RCC 7860 (cell line): Measurements from ENCODE around the gene BZW2.
"Not testable (repeated sequence)": the region's sequence is repeated elsewhere in the genome, so short reads cannot be mapped to it uniquely, and the experiment has no call there.

Experiments
- DNase-seq: peaks from one replicate; pipeline ENCODE4 v3.0.0-alpha.2; 2015; ENCODE audit warnings: low spot score
- FAIRE-seq: peaks from 2 replicates; lab custom pipeline; 2012; peaks lifted over from hg19 to GRCh38; lab: Jason Lieb, UNC

The BZW2 gene

DNA sequence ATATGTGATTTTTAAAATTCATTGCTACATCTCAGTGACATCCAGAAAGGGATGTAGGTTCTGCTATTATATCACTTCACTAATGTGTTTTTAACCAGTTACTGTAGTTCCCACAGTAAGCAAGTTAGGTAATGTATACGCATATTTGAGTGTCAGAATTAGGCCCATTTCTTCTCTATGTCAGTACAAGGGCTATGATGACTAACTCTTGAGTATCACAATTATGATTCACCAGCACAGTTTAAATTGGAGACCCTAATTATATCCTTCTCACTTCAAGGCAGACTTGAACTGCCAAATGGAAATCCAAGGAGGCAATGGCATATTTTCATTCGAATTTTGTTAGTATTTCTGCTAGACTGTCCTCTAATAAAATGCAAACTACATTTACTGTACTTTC is 23.6 kb downstream of the BZW2 start:
- peak; percentile 19 for DNase-seq

DNA sequence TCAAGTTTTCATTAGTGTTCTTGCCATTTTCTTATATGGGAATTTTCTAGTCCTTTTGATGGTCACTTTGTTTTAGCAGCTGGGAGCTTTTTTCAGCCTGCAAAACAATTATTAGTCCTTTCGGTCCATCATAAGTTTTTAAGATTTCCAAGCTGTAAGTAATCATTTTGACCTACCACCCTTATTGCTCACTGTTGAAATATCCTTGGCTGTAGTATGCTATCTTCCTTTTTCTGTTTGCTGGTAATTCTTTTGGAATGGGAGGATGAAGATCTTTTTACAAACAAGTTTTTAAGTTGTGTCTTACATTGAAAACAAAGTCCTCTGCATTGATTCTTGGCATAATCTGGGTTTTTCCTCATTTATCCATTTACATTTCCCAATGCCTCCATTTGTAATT is 24.0 kb downstream of the BZW2 start:
- DNase-seq, result no peak
- no peak for FAIRE-seq

More for the DNA sequence above, 23.6 kb downstream of the BZW2 start:
- peak; percentile 28 for FAIRE-seq

DNA sequence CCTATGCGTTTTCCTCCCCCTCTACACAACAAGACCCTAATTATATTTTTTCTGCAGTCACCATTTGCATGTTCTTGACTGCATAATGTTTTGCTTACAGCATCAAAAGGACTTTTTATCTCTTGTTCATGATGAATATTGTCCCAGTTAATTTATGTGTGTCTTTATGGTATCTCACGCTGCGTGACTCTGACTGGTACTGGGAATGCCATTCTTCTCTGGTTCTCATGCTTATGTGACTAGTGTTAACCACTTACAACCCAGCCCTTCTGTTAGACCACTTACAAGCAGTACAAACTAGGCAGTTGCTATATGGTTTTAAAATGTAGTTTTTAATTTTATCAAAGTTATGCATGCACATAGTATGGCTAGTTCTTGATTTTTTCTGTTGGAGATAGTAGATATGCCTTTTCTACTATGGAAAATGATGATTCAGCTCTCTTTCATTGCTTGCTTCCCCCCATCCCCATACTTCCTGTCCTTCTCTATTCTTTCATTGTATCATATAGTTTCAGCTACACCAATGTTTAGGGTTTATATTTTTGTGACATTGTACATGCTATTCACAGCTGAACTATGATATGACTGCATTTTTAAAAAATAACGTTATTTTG is 24.9 kb downstream of the BZW2 start:
- DNase-seq (no peak), FAIRE-seq (no peak)

DNA sequence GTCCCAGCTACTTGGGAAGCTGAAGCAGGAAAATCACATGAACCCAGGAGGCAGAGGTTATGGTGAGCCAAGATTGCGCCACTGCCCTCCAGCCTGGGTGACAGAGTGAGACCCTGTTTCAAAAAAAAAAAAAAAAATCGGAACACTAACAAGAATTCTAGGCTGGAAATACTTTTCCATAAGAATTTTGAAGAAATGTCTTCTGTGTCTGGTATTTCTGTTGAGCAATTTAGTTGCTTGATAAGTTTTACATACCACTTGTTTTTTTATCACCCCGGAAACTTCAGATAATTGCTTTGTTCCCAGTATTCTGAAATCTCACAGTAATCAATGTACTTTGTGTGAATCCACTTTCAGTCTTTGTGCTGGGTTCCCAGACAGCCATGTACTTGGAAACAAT is 25.8 kb downstream of the BZW2 start:
- FAIRE-seq, result no peak
- DNase-seq, result no peak

DNA sequence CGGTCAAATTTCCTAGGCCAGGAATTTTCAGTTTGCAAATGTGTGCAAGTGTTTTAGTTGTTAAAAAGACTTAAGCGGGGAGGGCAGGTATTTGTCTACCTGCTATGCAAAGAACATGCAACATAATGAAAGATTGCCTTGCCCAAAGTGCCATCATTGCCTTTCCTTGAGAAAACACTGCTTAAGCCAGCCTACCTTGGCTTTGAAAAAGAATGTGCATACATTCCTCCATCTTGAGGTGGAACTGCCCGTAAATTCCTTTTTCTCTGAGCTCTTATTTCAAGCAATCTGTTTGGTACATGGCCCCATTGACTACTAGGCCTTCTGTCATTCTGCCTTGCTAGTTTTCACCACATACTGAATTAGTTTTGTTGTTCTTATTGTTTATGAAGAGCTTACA is 29.3 kb downstream of the BZW2 start:
- FAIRE-seq, result no peak

DNA sequence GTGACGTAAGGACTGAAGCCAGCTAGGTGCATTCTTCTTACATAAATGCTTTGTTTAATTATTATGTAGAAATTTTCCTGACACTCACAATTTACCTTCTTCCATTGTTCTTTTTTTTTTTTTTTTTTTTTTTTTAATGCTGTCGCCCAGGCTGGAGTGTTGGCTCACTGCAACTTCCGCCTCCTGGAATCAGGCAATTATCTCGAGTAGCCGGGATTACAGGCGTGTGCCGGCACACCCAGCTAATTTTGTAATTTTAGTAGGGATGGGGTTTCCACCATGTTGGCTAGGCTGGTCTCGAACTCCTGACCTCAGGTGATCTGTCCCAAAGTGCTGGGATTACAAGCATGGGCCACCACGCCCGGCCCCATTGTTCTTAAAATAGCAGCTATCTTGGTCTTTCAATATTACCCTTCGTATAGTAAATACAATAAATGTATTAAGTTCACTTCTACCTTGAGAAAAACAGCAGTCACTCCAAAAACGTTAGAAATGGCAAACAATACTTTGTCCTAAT is 32.1 kb downstream of the BZW2 start:
- FAIRE-seq (no peak), DNase-seq (no peak)

More for the DNA sequence above, 29.3 kb downstream of the BZW2 start:
- DNase-seq, result no peak

DNA sequence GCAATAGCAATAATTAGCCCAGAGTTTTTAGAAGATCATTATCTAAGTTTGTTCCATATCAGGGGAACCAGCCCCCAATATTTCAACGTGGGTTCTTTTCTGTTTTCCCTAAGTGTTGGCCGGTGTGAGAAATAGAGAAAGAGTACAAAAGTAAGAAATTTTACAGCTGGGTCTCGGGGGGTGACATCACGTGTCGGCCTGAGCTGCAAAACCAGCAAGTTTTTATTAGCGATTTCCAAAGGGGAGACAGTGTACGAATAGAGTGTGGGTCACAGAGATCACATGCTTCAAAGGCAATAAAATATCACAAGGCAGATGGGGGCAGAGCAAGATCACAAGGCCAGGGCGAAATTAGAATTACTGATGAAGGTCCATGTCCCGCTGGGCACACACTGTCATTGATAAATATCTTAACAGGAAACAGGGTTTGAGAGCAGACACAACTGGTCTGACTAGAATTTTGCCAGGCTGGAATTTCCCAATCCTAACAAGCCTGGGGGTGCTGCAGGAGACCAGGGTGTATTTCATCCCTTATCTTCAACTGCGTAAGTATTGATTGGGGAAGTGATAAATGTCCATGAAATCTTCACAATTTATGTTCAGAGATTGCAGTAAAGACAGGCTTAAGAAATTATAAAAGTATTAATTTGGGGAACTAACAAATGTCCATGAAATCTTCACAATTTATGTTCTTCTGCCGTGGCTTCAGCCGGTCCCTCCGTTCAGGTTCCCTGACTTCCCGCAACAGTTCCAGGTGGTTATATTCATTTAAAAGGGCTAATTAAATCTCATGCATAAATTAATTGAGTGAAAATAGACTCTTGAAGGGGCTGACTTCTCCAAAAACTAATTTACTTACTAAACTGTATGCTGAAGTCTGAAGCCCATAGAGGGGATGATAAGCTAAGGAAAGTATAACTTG is 32.9 kb downstream of the BZW2 start:
- DNase-seq, FAIRE-seq: not testable (repeated sequence)

DNA sequence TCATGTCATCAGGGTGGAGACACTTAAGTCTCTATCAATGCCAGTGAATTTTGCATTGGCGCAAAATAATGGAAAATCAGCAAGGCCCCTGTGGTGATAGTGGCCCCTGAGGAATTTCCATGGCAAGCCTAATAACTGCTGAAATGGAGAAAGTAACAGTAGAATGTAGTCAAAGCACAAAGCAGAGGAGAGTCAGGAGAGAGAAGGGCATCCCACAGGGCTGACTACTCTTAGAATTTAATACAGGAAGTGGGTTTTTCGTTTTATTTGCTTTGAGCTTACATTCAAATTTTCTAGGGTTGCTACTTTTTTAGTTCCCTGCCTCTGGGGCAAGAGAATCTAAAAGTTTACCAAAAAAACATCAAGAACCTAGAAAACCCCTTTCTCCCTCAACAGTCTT is 39.0 kb downstream of the BZW2 start:
- FAIRE-seq, result no peak
- DNase-seq, result no peak

DNA sequence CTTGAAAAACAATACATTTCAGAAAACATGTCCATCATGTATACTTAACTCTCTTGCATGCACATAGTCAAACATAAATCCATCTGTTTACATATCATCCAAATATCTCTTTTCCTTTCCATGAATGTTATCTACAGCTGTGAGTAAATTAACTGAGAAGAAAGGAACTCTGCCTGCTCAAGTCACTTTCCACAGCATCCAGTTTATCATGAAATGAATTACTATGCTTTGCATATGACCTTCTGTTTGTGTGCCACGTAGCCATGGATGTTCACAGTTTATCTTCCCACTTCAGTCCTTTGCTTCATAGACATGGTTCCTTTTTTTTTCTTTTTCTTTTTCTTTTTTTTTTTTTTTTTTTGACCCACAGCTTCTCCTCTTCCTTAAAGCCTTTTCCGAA is 39.6 kb downstream of the BZW2 start:
- no peak for FAIRE-seq
- no peak for DNase-seq

DNA sequence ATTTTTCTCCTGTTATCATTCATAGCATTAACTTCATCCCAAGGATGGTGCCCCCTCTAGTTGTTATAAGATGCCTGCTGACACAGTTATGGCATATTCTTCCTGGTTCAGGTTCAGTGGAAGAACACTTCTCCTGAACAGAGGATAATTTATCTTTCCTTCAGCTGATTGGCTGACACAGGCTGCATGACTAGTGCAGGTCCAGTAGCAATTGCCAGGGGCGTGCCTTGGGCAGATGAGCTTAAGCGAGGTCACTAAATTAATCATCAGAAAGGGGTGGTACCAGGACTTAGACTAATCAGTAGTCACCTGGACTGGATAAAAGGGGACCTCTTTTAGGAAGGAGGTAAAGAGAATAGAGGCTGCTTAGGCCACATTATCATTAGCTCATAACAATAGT is 42.3 kb downstream of the BZW2 start:
- DNase-seq, result peak; percentile 40
- FAIRE-seq, result no peak

DNA sequence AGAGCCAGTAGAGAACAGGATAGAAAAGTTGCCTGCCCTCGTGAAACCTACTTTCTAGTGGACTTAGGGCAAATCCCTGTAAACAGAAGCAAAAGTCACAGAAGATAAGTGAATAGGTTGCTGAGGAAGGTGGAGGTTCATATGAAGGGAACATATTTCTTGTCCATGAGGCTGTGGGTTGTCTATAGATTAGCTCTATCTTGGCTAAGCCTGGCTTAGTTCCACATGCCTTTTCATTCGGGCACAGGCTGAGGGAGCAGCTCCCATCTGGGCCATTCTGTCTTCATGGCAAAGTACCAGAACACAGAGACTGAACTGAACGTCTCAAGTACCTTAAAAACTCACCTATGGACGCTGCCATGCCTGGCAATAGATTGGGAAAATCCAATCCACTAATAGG is 45.3 kb downstream of the BZW2 start:
- no peak for DNase-seq
- FAIRE-seq, result no peak

DNA sequence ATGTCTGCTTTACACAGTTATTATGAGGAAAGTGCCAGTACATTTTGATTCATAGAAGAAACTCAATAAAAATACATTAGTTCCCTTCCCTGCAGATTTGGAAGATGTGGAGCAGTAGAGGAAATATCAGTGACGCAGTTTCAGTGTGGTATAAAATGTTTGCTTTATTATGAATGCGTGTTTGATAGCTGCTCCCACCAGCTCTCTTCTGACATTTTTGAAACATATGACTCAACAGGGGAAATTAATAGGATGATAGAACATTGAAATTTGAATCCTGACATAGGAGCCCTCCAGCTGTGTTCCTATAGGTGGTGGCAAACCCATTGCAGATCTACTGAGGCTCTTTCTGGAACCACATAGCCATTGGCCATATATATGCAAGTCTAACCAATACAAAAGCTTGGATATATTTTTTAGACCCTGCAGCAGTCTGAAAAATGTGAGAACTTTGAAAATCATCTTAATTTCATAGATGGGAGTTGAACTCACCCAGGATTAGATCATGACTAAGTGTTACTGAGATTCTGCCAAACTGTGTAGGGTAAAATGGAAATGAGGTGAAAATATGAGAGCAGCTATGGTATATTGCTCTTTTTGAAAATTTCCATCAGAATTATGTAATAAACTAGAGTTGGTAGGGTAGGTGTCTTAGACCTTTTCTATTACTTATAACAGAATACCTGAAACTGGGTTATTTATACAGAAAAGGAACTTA is 47.8 kb downstream of the BZW2 start:
- DNase-seq (no peak), FAIRE-seq (no peak)

DNA sequence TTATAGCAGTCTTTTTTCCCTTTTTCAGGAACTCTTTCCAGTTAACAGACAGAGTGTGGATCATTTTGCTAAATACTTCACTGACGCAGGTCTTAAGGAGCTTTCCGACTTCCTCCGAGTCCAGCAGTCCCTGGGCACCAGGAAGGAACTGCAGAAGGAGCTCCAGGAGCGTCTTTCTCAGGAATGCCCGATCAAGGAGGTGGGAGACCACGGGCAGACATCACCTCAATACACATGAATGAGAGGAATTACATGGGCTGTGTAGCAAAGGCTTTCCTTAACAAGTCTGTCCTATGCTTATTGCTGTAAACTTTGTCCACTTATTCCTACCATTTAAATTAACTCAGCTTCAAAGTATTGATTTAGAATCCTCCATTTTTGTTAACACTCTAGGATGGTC is 48.8 kb downstream of the BZW2 start:
- no peak for FAIRE-seq

DNA sequence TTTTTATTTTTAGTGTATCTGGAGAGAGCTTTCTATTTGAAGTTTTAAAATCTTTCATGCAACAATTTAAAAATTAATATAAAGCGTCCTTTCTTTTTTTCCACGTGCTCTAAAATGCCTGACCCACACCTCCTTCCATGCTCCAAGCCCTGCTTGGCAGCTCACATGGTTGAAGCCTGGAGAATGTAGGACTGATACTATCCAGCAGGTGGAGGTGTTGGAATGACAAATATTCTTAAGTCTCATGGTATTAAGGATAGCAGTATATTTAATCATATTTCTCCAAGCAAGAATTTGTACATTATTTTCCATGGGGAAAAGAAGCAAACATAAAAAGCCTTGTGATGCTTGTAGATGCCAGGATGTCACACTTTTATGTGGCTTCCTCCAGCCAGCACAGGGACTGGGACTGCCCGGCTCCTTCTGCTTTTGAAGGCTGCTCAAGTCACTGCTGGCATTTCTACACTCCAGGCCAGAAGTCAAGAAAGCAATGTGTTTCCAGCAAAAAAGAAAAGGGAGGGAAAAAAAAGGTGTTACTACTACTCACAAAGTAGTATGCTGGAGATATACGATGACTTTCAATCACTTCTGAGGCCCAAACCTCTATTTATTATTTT is 49.7 kb downstream of the BZW2 start:
- DNase-seq (peak; percentile 47), FAIRE-seq (peak; percentile 84)

More for the DNA sequence above, 48.8 kb downstream of the BZW2 start:
- no peak for DNase-seq

DNA sequence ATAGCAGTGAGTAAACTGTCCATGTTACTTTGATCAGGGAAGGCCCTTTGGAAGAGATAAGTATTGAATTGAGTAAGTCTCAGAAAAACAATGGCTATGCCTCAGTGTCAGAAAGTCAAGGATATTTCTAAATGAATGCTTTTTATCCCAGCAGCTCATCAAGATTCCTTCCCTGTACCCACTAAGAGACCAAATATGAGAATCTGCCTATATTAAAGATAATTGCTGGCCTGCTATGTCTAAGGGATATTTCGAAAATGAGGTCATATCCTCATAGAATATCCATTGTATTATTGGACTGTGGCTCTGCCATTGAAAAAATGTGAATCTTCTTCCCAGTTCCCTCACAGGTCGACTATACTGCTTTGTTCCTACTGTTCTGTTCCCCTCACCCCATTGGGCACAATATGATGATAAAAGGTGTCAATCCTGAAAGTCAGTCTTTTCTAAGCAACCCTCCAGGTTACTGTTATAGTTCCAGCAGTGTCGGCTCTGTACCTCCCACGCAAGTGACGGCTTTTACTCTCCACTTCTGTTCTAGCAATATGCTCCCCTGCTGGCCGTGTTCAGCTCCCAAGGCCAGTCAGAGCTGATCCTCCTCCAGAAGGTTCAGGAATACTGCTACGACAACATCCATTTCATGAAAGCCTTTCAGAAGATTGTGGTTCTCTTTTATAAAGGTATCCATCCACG is 51.7 kb downstream of the BZW2 start:
- FAIRE-seq (no peak), DNase-seq (no peak)

DNA sequence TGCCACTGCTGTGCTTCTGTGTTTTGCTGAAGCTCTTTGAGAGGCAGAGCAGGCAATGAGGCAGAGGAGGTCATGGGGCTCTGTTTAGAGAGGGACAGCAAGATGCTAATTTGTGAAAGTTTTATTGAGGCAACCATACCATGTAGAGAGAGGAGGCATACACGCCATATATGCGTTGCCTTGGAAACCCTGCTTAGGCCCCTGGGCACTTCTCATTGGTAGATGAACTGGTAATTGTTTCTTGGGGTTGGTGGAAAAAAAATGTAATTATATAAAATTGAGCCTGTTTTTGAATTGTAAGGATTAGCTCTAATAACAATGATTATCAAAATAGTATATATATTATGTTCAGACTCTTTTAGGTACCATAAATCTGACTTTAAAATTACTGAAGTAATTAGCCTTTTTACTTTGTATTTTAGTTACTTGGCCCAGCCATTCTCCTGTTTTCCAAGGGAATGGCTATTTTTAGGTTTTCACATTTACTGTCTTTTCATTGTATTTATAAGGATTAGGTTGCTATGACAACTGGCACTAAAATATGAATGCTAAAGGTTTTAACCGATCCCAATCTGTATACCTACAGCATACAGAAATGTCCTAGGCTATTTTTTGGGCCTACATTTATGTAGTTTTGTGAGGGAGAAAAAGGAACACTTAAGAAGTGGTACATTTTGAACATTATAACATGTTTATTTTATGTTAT is 52.4 kb downstream of the BZW2 start:
- DNase-seq (no peak), FAIRE-seq (no peak)

DNA sequence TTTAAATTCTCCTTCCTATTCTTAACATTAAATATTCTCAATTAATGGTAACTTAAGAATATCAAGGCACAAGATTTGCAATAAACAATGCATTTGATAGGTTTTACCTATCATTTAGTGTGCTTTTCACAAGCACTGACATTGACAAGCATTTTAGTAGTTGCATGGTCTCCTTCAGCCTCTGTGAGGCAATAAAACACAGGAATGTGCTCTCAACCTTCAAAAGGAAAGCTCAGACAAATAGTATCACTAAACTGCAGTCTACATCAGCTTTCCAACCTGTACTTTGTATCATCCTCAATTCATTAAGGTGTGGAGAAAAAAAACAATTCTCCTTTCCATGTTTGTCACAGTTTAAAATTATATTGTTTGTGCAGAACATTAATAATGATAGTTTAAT is 56.5 kb downstream of the BZW2 start:
- FAIRE-seq, result no peak

DNA sequence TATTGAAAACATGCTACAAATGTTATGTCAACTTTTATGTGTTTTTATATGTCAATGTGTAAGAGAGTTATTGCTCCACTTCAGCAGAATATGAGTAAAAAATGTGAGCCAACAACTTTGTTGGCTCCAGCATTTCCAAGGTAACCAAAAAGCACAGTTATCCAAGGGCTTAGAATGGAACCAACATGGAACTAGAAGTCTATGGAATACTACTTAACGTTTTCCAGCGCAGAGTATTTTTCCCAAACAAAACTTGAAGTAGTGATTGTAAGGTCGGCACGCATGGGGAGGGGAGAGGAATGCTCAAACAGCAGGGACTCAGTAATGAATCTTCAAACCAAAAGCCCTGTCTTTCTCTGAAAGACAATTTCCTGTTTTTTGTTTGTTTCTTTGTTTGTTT is 62.5 kb downstream of the BZW2 start:
- peak; percentile 53 for DNase-seq
- peak; percentile 49 for FAIRE-seq

More for the DNA sequence above, 56.5 kb downstream of the BZW2 start:
- no peak for DNase-seq

DNA sequence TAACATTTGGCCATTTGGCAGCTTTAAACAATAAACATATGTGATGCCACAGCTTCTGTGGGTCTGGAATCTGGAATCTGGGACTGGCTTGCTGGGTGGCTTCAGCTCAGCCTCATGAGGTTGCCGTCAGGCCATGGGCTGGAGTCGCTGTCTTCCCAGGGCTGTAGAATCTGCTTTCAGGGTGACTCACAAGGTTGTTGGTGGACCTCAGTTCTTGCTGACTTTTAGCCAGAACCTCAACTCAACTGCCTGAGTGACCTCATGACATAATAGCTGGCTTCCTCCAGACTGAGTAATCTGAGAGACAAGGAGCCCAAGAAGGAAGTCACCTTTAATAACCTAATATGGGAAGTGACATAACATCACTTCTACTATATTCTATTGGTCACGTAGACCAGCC is 63.0 kb downstream of the BZW2 start:
- peak; percentile 99 for DNase-seq
- FAIRE-seq, result peak; percentile 99

DNA sequence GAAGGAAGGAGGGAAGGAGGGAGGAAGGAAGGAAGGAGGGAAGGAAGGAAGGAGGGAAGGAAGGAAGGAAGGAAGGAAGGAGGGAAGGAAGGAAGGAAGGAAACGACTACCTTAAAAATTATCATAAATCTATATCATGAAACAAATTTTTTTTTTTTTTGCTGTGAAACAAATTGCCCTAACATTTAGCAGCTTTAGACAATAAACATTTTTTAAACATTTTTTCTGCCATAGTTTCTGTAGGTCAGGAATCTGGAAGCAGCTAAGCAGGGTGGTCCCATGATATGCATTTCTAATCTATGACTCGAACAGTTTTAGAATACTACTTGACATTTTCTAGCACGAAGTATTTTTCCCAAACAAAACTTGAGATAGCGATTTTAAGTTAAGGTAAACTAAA is 64.7 kb downstream of the BZW2 start:
- DNase-seq (no peak), FAIRE-seq (no peak)
